NOMO-1 treated with DMSO at 0.1 percent for 48 hours (cell line): ENCODE data around the gene SLC35G6.

ENCODE experiments used
- DNase-seq: peaks from one replicate; lab custom pipeline; 2025; ENCODE audit not compliant: unreplicated experiment; lab: John Stamatoyannopoulos, UW

SLC35G6 gene

DNA sequence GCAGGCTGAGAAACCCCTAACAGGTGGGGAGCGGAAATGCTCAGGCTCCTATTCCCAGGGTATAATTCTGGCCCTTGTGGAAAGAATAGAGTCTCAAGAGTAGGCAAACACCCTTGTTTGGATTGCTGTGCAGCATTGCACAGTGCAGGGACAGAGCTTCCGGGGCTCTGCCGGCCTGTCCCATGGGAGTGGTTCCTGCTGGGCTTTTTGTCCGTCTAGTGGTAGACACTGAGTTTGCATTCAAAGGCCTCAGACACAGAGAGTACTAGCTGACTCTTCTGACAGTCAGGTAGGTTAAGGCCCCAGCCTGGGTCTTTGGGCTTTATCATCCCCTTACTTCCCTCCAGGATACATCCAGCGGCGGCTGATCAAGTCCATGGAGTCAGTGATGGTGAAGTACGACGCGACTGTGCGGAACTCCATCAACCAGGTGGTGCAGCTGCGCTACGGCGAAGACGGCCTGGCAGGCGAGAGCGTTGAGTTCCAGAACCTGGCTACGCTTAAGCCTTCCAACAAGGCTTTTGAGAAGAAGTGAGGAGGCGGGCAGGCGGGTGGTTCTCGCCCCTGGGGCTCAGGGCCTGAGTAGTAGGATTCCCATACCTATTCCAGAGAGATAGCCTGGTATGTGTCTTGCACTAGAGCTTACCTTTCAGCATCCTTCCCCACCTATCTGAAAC lies 21.1 kb downstream of the SLC35G6 start:
- DNase-seq: no peak

DNA sequence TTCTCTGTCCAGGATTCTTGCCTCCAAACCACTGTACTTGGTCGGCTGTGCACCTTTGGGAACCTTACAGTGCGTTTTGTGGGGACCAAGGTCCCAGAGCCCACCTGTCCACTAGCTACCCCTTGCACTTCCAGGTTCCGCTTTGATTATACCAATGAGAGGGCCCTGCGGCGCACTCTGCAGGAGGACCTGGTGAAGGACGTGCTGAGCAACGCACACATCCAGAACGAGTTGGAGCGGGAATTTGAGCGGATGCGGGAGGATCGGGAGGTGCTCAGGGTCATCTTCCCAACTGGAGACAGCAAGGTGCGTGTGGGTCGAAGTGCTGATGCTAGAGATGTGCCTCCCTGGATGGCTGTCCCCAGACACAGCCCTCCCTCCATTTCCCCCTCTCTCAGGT lies 21.7 kb downstream of the SLC35G6 start:
- no peak for DNase-seq

DNA sequence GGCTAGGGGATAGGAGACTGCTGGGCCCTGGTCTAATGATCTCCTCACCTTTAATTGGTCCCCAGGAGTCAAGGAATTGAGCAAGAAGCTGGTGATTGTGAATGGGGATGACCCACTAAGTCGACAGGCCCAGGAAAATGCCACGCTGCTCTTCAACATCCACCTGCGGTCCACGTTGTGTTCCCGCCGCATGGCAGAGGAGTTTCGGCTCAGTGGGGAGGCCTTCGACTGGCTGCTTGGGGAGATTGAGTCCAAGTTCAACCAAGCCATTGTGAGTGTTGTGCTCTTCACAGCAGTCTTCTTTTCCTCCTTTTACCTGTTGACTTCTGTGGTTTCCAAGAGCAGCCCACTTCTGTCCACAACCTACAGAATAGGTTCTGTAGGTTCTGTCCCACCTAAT lies 22.3 kb downstream of the SLC35G6 start:
- DNase-seq: no peak

DNA sequence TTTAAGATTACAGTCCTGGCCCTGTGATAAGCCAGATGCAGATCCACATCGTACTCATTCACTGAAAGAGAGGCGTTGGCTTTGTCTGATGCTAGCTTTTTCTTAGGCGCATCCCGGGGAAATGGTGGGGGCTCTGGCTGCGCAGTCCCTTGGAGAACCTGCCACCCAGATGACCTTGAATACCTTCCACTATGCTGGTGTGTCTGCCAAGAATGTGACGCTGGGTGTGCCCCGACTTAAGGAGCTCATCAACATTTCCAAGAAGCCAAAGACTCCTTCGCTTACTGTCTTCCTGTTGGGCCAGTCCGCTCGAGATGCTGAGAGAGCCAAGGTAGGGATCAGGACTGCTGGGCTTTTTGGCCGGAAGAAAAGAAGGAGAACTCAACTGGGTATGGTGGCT lies 26.9 kb downstream of the SLC35G6 start:
- no peak for DNase-seq

DNA sequence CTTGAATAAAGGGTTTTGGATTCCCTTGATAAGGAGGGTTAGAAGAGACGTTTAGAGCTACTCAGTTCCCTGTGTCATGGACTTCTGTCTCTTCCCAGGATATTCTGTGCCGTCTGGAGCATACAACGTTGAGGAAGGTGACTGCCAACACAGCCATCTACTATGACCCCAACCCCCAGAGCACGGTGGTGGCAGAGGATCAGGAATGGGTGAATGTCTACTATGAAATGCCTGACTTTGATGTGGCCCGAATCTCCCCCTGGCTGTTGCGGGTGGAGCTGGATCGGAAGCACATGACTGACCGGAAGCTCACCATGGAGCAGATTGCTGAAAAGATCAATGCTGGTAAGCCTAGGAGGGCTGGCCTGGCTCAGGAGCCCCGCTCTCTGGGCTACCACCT lies 27.6 kb downstream of the SLC35G6 start:
- no peak for DNase-seq

DNA sequence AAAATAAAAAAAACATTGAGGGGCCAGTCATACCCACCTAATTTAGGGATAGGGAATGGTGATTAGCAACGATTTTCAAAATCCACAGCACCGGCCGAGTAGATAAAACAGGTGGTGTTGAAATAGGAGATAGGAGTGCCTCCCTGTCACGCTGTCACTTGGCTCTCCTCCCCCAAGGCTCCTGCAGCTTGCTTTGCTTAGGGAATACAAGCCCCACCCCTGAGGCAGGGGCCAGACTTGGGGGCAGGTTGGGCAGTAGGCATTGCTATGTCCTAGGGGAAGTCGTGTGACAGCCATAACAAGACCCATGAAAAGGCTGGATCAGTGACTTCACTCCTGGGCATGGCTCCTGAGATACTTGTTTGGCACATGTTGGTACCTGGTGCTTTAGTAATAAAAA lies 28.7 kb downstream of the SLC35G6 start:
- no peak for DNase-seq

DNA sequence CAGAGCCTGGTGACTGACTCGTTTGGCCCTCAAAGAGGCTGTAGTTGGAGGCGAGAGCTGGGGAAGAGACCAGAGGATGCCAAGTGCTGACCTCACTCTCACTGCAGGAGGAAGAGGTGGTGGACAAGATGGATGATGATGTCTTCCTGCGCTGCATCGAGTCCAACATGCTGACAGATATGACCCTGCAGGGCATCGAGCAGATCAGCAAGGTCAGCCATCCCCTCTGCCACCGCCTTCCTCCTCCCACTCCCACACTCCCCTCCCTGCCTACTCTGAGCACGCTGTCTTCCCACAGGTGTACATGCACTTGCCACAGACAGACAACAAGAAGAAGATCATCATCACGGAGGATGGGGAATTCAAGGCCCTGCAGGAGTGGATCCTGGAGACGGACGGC lies 29.9 kb downstream of the SLC35G6 start:
- no peak for DNase-seq

DNA sequence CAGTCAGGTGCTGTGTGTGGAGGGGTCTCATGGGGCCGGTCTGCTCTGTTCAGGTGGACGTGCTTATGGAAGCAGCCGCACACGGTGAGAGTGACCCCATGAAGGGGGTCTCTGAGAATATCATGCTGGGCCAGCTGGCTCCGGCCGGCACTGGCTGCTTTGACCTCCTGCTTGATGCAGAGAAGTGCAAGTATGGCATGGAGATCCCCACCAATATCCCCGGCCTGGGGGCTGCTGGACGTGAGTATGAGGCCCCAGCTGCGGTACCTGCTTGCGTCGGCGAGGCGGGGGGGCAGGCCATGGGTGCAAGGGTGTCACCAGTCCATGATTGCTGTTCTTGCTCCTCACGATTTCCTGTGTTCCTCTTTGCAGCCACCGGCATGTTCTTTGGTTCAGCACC lies 30.9 kb downstream of the SLC35G6 start:
- no peak for DNase-seq

DNA sequence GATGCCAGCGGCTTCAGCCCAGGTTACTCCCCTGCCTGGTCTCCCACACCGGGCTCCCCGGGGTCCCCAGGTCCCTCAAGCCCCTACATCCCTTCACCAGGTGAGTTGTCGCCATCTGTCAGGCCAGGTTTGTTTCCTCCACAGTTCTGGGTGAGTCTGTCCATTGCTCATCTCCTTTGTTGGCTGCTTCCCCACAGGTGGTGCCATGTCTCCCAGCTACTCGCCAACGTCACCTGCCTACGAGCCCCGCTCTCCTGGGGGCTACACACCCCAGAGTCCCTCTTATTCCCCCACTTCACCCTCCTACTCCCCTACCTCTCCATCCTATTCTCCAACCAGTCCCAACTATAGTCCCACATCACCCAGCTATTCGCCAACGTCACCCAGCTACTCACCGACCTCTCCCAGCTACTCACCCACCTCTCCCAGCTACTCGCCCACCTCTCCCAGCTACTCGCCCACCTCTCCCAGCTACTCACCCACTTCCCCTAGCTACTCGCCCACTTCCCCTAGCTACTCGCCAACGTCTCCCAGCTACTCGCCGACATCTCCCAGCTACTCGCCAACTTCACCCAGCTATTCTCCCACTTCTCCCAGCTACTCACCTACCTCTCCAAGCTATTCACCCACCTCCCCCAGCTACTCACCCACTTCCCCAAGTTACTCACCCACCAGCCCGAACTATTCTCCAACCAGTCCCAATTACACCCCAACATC lies 31.7 kb downstream of the SLC35G6 start:
- DNase-seq: no peak

DNA sequence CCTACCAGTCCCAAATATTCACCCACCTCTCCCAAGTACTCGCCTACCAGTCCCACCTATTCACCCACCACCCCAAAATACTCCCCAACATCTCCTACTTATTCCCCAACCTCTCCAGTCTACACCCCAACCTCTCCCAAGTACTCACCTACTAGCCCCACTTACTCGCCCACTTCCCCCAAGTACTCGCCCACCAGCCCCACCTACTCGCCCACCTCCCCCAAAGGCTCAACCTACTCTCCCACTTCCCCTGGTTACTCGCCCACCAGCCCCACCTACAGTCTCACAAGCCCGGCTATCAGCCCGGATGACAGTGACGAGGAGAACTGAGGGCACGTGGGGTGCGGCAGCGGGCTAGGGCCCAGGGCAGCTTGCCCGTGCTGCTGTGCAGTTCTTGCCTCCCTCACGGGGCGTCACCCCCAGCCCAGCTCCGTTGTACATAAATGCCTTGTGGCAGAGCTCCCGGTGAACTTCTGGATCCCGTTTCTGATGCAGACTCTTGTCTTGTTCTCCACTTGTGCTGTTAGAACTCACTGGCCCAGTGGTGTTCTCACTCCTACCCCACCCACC lies 32.7 kb downstream of the SLC35G6 start:
- no peak for DNase-seq

DNA sequence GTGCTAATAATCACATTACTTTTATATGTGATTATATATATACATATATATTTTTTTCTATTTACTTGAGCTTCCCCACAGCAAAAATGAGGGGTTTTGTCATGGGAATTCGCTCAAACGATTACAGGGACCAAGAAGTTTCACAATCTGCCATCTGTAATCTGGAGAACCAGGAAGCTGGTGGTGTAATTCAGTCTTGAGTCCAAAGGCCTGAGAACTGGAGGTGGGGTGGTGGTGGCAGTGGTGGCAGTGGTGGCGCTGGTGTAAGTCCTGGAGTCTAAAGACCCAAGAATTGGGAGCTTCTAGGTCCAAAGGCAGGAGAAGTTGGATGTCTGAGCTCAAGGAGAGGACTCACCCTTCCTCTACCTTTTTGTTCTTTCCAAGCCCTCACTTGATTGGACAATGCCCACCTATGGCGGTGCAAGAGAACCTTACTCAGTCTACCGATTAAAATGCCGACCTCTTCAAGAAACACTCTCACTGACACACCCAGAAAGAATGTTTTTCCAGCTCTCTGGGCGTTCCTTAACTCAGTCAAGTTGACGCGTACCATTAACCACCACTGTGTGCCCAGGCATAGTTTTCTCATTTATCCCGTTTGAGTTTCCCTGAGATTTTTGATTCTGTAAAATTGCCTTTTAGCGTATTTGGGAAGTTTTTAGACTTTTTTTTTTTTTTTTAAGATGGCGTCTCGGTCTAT lies 34.8 kb downstream of the SLC35G6 start:
- no peak for DNase-seq

DNA sequence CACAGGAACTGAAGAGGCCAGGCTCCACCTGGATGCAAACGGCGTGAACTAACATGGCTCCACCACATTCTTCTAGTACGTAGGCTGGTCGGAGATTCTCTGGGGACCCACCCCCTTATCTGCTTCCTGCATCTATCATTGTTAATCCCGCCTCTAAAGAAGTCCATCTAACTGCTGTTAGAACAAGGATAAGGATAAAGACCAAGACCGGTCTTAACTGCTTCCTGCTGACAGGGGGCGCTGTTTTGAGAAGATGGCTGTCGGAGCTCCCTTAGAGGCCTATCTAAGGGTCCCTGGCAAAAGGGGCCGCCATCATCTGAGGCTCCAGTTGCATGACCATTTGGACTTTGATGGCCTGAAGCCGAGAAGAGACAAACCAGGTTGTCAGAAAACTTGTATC lies 41.8 kb downstream of the SLC35G6 start:
- DNase-seq: peak; percentile 40

DNA sequence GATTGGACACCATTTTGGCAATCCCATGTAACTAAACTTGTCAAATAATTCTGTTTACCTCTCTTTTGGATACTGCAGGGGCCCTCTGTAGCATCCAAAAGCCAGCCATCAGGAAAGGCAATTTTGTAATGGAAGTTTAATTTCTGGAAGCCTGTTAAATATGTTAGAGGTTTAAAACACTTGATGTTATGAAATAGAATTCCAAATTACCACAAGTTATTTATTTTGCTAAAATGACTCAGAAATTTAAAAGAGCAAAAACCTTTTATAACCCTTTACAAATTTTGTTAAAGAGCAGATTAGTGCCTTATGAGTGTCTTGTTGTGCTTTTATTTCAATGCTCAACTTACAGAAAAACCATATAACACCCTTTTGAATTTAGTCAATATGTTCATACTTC lies 47.6 kb downstream of the SLC35G6 start:
- DNase-seq: no peak

DNA sequence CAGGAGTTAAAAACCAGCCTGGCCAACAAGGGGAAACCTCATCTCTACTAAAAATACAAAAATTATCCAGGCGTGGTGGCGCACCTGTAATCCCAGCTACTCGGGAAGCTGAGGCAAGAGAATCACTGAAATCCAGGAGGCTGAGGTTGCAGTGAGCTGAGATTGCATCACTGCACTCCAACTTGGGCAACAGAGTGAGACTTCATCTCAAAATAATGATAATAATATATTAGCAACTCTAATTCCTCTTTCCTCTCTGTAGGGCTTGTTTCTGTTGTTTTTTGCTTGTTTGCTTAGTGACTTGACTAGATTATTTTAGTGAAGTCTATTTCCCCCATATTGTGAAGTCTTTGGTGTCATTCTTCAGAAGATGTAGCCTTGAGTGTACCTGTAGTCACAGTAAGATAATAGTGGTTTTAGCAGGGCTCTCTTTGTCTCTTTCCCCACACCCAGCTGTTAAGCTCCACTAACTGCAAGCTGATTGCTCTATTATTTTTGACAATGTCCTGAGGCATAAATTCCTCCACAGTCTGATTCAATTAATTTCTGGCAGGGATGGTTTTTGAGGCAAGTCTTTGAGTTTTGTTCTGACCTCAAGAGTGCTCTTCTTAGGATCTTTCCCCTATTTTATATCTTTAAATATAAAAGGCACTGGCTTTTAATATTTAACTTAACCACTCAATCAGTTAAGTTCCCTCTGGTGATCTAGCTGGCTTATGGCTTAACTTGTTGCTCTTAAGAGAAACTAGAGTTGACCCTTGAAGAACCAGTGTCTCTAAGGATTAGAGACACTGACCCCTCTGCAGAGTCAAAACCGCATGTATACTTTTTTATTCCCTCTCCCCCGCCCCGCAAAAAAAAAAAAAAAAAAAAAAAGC lies 49.0 kb downstream of the SLC35G6 start:
- no peak for DNase-seq
